ENCODE measurements around the gene RAD54L.

DNA sequence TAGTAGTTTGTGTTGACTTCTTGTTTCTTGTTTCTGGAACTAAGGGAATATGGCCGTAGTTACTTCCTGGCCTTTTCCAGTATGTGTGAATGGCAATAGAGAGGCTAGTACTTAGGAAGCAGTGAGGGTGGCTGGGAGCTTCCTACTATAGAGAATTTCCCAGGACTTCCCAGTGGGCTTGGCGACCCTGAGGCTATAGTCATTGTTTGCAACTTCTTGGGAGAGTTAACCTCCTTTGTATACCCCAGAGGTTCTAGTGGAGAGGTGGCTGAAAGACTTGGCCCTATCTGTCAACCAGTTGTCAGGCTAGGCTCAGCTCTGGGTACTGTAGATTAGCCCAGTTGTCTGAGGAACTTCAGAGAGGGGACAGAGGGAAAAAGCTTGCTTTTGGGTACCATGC is 15.6 kb downstream of the RAD54L start:
- no peak for TF ChIP-seq EZH2 (IDR thresholded peaks at IDR 0.05; ENCODE audit: borderline replicate concordance, low read length)
- TF ChIP-seq, protein P1, sequence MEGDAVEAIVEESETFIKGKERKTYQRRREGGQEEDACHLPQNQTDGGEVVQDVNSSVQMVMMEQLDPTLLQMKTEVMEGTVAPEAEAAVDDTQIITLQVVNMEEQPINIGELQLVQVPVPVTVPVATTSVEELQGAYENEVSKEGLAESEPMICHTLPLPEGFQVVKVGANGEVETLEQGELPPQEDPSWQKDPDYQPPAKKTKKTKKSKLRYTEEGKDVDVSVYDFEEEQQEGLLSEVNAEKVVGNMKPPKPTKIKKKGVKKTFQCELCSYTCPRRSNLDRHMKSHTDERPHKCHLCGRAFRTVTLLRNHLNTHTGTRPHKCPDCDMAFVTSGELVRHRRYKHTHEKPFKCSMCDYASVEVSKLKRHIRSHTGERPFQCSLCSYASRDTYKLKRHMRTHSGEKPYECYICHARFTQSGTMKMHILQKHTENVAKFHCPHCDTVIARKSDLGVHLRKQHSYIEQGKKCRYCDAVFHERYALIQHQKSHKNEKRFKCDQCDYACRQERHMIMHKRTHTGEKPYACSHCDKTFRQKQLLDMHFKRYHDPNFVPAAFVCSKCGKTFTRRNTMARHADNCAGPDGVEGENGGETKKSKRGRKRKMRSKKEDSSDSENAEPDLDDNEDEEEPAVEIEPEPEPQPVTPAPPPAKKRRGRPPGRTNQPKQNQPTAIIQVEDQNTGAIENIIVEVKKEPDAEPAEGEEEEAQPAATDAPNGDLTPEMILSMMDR (conservative IDR thresholded peaks at IDR 0.05 in 1 of 2, IDR thresholded peaks at IDR 0.05 in 1 of 2; ENCODE audit: extremely low read depth in 1 of 2, insufficient read depth in 1 of 2, low read depth in 1 of 2, low read length in 2 of 2), result no peak
